WTC11 (cell line): ENCODE results near the gene MYLK3. TPM values are rescaled to one million over a fixed set of nuclear protein-coding genes. Genes with fewer than 3 reads are reported as not detected.
A peak's percentile ranks its signal among the peaks of the same experiment; 100 is the strongest.

Source experiments
- ATAC-seq: fragments of 200-7000 bp; cut with Tn5 transposase; 2 replicates; pipeline ENCODE4 v1.10.0; 2021; ENCODE audit warnings: mild to moderate bottlenecking, moderate library complexity
- CTCF ChIA-PET: fragments of 300-600 bp; sonication (Branson Sonifier 250); formaldehyde crosslinking; loops from one replicate; lab custom pipeline; 2021; ENCODE audit warnings: antibody characterized with exemption; lab: Charles Lee
- POLR2A ChIA-PET: fragments of 350-600 bp; sonication (Branson Sonifier 250); formaldehyde crosslinking; loops from one replicate; lab custom pipeline; 2021; ENCODE audit warnings: antibody characterized with exemption; lab: Charles Lee
- DNase-seq: peaks from one replicate; pipeline ENCODE4 v3.0.0; 2021; ENCODE audit warnings: low spot score
- H3K27ac Mint-ChIP-seq: 2 replicates; pipeline ENCODE4 v1.8.0; 2021; ENCODE audit warnings: mixed read lengths
- H3K27me3 Mint-ChIP-seq: 2 replicates; pipeline ENCODE4 v1.8.0; 2021; ENCODE audit warnings: low read depth, mild to moderate bottlenecking, moderate library complexity, mixed read lengths
- H3K36me3 Mint-ChIP-seq: 2 replicates; pipeline ENCODE4 v1.8.0; 2021; ENCODE audit warnings: mixed read lengths
- H3K4me1 Mint-ChIP-seq: 2 replicates; pipeline ENCODE4 v1.8.0; 2022; ENCODE audit warnings: mixed read lengths
- H3K4me3 Mint-ChIP-seq: 2 replicates; pipeline ENCODE4 v1.8.0; 2021; ENCODE audit warnings: mild to moderate bottlenecking, moderate library complexity, mixed read lengths
- H3K9me3 Mint-ChIP-seq: 2 replicates; pipeline ENCODE4 v1.8.0; 2021; ENCODE audit warnings: mixed read lengths
- ATF1 ChIP-seq: sonication (generic); formaldehyde crosslinking; IDR thresholded peaks from 2 replicates; pipeline ENCODE4 v1.8.1; 2023; ENCODE audit warnings: mild to moderate bottlenecking, moderate library complexity, missing genetic modification reagents
- CREB1 ChIP-seq: sonication (generic); formaldehyde crosslinking; IDR thresholded peaks from 2 replicates; pipeline ENCODE4 v1.8.0; 2023; ENCODE audit warnings: mild to moderate bottlenecking, missing genetic modification reagents
- EMX1 ChIP-seq: fragments of 250-450 bp; sonication (Bioruptor Pico); IDR thresholded peaks from 2 replicates; pipeline ENCODE4 v1.8.0; 2021; ENCODE audit warnings: mild to moderate bottlenecking
- FOXK1 ChIP-seq: sonication (generic); formaldehyde crosslinking; IDR thresholded peaks from 2 replicates; pipeline ENCODE4 v1.8.0; 2022; ENCODE audit warnings: mild to moderate bottlenecking, moderate library complexity, missing genetic modification reagents
- GRHL2 ChIP-seq: fragments of 250-450 bp; sonication (Bioruptor Pico); IDR thresholded peaks from 2 replicates; pipeline ENCODE4 v1.8.0; 2022; ENCODE audit warnings: mild to moderate bottlenecking, moderate library complexity; ENCODE audit not compliant: insufficient replicate concordance, severe bottlenecking
- IRF1 ChIP-seq: sonication (generic); formaldehyde crosslinking; IDR thresholded peaks from 2 replicates; pipeline ENCODE4 v1.8.0; 2023; ENCODE audit warnings: missing genetic modification reagents
- JAZF1 ChIP-seq: fragments of 250-450 bp; sonication (Bioruptor Pico); IDR thresholded peaks from 2 replicates; pipeline ENCODE4 v1.9.0; 2021; ENCODE audit warnings: moderate library complexity, mild to moderate bottlenecking, inconsistent platforms
- MYBL2 ChIP-seq: sonication (generic); formaldehyde crosslinking; IDR thresholded peaks from 2 replicates; pipeline ENCODE4 v1.8.1; 2023; ENCODE audit warnings: mild to moderate bottlenecking, moderate library complexity, missing genetic modification reagents
- NFATC4 ChIP-seq: fragments of 250-450 bp; sonication (Bioruptor Pico); IDR thresholded peaks from 2 replicates; pipeline ENCODE4 v1.9.0; 2021; ENCODE audit warnings: mild to moderate bottlenecking
- NR2C2 ChIP-seq: sonication (generic); formaldehyde crosslinking; IDR thresholded peaks from 2 replicates; pipeline ENCODE4 v1.8.0; 2022; ENCODE audit warnings: mild to moderate bottlenecking, missing genetic modification reagents
- NR3C1 ChIP-seq: sonication (generic); formaldehyde crosslinking; conservative IDR thresholded peaks from 2 replicates; pipeline ENCODE4 v1.8.1; 2023; ENCODE audit warnings: low read depth, mild to moderate bottlenecking, missing genetic modification reagents
- RORB ChIP-seq: fragments of 250-450 bp; sonication (Bioruptor Pico); IDR thresholded peaks from 2 replicates; pipeline ENCODE4 v1.9.0; 2021; ENCODE audit warnings: mild to moderate bottlenecking
- TEAD4 ChIP-seq: sonication (generic); formaldehyde crosslinking; IDR thresholded peaks from 2 replicates; pipeline ENCODE4 v1.8.0; 2022; ENCODE audit warnings: mild to moderate bottlenecking, missing genetic modification reagents
- total RNA-seq: library from RNA; stranded (reverse); gene quantifications from 3 replicates; pipeline ENCODE4 v1.2.3, GENCODE V29; 2021
- TF ChIP-seq, protein P1 (sequence below): fragments of 250-450 bp; sonication (Bioruptor Pico); conservative IDR thresholded peaks from 2 replicates; pipeline ENCODE4 v1.9.0; 2021; ENCODE audit warnings: mild to moderate bottlenecking
- TF ChIP-seq, protein P2 (sequence below): sonication (generic); formaldehyde crosslinking; IDR thresholded peaks from 2 replicates; pipeline ENCODE4 v1.8.0; 2022; ENCODE audit warnings: mild to moderate bottlenecking, missing genetic modification reagents
- TF ChIP-seq, protein P3 (sequence below): sonication (generic); formaldehyde crosslinking; IDR thresholded peaks from 2 replicates; pipeline ENCODE4 v1.8.1; 2022; ENCODE audit warnings: missing genetic modification reagents, borderline replicate concordance
- TF ChIP-seq, protein P4 (sequence below): fragments of 250-450 bp; sonication (Bioruptor Pico); IDR thresholded peaks from 2 replicates; pipeline ENCODE4 v1.9.0; 2021; ENCODE audit warnings: mild to moderate bottlenecking, borderline replicate concordance
- TF ChIP-seq, protein P5 (sequence below): fragments of 250-450 bp; sonication (Bioruptor Pico); IDR thresholded peaks from 2 replicates; pipeline ENCODE4 v1.9.0; 2021; ENCODE audit warnings: mild to moderate bottlenecking

MYLK3 gene
- total RNA-seq, 1 experiment from 2014 or later: 0.79 TPM

- ATAC-seq (no peak), DNase-seq (no peak)
- Mint-ChIP-seq H3K27ac (no peak overlapping the region), H3K4me1 (peaks cover 31% of the 10 kb centered on the region), H3K27me3 (no peaks in the 10 kb centered on the region), H3K36me3 (no peaks in the 10 kb centered on the region), H3K9me3 (no peaks in the 10 kb centered on the region), H3K4me3 (no peak overlapping the region)
- ChIA-PET POLR2A (no interaction called here), CTCF (no interaction called here)
- TF ChIP-seq, protein P1, sequence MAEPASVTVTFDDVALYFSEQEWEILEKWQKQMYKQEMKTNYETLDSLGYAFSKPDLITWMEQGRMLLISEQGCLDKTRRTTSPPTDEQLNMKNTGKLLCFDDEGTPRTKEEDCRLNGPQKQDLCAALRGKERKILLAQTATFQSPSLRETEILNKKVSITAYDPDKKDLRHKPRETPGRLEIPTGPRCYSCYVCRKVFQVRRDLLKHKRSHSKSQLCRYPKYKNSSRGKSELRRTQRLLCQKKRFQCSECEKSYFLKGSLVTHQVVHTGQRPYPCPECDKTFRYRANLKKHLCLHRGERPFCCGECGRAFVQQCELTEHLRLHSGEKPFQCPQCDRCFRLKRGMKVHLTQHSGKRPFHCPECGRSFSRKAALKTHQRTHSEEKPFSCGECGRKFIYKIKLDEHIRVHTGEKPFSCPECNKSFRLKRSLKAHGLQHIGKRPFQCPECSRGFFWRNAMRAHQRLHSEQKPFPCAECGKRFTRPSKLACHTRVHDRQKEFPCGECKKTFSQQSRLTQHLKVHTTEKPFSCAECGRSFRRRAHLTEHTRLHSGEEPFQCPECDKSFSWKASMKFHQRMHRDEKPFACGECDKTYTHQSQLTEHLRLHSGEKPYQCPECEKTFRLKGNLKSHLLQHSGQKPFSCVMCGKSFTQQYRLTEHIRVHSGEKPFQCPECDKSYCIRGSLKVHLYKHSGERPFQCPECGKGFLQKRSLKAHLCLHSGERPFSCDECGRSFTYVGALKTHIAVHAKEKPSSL: no peak
- TF ChIP-seq, protein P2, sequence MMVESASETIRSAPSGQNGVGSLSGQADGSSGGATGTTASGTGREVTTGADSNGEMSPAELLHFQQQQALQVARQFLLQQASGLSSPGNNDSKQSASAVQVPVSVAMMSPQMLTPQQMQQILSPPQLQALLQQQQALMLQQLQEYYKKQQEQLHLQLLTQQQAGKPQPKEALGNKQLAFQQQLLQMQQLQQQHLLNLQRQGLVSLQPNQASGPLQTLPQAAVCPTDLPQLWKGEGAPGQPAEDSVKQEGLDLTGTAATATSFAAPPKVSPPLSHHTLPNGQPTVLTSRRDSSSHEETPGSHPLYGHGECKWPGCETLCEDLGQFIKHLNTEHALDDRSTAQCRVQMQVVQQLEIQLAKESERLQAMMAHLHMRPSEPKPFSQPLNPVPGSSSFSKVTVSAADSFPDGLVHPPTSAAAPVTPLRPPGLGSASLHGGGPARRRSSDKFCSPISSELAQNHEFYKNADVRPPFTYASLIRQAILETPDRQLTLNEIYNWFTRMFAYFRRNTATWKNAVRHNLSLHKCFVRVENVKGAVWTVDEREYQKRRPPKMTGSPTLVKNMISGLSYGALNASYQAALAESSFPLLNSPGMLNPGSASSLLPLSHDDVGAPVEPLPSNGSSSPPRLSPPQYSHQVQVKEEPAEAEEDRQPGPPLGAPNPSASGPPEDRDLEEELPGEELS (CRISPR knock-in tag): no peak
Observed at GRCh38 chr16:46753015-46753414, 4.9 kb upstream of the MYLK3 start.

GRCh38 chr16:46751381-46751780 is 3.2 kb upstream of the MYLK3 start:
- Mint-ChIP-seq H3K4me1 (peaks cover 23% of the 10 kb centered on the region), H3K4me3 (no peak overlapping the region), H3K9me3 (no peaks in the 10 kb centered on the region), H3K27ac (no peak overlapping the region), H3K27me3 (no peaks in the 10 kb centered on the region), H3K36me3 (no peaks in the 10 kb centered on the region)
- no peak for TF ChIP-seq NR2C2 (CRISPR knock-in tag)
- TF ChIP-seq RORB (CRISPR knock-in tag): no peak
- TF ChIP-seq MYBL2 (CRISPR knock-in tag): no peak
- no peak for TF ChIP-seq TEAD4 (CRISPR knock-in tag)
- TF ChIP-seq IRF1 (CRISPR knock-in tag): no peak
- TF ChIP-seq, protein P3, sequence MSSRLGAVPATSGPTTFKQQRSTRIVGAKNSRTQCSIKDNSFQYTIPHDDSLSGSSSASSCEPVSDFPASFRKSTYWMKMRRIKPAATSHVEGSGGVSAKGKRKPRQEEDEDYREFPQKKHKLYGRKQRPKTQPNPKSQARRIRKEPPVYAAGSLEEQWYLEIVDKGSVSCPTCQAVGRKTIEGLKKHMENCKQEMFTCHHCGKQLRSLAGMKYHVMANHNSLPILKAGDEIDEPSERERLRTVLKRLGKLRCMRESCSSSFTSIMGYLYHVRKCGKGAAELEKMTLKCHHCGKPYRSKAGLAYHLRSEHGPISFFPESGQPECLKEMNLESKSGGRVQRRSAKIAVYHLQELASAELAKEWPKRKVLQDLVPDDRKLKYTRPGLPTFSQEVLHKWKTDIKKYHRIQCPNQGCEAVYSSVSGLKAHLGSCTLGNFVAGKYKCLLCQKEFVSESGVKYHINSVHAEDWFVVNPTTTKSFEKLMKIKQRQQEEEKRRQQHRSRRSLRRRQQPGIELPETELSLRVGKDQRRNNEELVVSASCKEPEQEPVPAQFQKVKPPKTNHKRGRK (CRISPR knock-in tag): no peak
- no peak for TF ChIP-seq JAZF1 (CRISPR knock-in tag)
- TF ChIP-seq NR3C1 (CRISPR knock-in tag): no peak
- TF ChIP-seq GRHL2 (CRISPR knock-in tag): no peak
- POLR2A ChIA-PET: no interaction called here
- CTCF ChIA-PET: no interaction called here
- no peak for ATAC-seq
- no peak for DNase-seq

DNA sequence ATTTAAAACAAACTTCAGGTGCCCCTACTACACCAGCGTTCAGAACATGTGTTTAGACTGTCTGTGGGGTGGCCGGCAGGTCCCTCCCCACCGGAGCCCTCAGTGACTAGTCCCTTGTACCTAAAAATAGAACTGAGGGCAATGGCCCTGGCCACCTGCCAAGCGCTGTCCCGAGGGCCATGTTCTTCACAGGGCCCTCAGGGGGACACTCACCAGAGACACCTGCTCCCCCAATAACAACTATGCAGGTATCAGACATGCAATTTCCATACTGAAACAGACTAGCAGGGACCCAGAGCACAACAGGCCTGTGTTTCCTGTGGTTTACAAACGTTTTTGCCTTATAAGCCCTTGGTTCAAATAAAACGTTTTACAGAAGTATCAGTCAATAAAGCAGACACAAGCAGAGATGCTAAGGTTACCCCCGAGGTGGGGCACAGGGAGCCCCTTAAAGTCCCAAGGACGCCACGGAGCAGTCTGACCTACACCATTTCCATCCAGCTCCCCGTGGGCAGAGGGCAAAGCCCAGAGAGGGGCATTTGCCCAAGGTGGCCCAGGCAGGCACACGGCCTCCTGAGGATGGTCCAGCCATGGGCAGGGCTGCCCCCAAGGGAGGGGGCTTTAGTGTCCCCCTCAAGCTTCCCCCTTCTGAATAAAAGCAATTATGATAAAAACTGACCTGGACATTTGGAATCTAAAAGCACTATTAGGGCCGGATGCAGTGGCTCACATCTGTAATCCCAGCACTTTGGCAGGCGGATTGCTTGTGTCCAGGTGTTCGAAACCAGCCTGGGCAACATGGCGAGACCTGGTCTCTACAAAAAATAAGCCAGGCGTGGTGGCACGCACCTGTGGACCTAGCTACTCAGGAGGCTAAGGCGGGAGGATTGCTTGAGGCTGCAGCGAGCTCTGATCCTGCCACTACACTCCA is 896 bp upstream of the MYLK3 start:
- DNase-seq (no peak), ATAC-seq (no peak)
- H3K27ac Mint-ChIP-seq: peak overlapping the region; percentile 82; the same call in 1 of the 2 replicates
- ChIA-PET POLR2A (interaction anchor here (1.2 kb wide), 1 partner anchor 17 kb away, joined by 3 read pairs; no protein-coding TSS in a partner anchor), CTCF (no interaction called here)
- no peak overlapping the region for H3K4me3 Mint-ChIP-seq
- no peaks in the 10 kb centered on the region for H3K9me3 Mint-ChIP-seq
- peaks cover 23% of the 10 kb centered on the region for H3K4me1 Mint-ChIP-seq
- no peaks in the 10 kb centered on the region for H3K27me3 Mint-ChIP-seq
- no peaks in the 10 kb centered on the region for H3K36me3 Mint-ChIP-seq
- TF ChIP-seq, protein P4, sequence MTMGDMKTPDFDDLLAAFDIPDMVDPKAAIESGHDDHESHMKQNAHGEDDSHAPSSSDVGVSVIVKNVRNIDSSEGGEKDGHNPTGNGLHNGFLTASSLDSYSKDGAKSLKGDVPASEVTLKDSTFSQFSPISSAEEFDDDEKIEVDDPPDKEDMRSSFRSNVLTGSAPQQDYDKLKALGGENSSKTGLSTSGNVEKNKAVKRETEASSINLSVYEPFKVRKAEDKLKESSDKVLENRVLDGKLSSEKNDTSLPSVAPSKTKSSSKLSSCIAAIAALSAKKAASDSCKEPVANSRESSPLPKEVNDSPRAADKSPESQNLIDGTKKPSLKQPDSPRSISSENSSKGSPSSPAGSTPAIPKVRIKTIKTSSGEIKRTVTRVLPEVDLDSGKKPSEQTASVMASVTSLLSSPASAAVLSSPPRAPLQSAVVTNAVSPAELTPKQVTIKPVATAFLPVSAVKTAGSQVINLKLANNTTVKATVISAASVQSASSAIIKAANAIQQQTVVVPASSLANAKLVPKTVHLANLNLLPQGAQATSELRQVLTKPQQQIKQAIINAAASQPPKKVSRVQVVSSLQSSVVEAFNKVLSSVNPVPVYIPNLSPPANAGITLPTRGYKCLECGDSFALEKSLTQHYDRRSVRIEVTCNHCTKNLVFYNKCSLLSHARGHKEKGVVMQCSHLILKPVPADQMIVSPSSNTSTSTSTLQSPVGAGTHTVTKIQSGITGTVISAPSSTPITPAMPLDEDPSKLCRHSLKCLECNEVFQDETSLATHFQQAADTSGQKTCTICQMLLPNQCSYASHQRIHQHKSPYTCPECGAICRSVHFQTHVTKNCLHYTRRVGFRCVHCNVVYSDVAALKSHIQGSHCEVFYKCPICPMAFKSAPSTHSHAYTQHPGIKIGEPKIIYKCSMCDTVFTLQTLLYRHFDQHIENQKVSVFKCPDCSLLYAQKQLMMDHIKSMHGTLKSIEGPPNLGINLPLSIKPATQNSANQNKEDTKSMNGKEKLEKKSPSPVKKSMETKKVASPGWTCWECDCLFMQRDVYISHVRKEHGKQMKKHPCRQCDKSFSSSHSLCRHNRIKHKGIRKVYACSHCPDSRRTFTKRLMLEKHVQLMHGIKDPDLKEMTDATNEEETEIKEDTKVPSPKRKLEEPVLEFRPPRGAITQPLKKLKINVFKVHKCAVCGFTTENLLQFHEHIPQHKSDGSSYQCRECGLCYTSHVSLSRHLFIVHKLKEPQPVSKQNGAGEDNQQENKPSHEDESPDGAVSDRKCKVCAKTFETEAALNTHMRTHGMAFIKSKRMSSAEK (CRISPR knock-in tag): no peak
- TF ChIP-seq NFATC4 (CRISPR knock-in tag) (no peak), EMX1 (CRISPR knock-in tag) (no peak), IRF1 (CRISPR knock-in tag) (no peak), CREB1 (CRISPR knock-in tag) (no peak), FOXK1 (CRISPR knock-in tag) (no peak), ATF1 (no peak)
- TF ChIP-seq, protein P5, sequence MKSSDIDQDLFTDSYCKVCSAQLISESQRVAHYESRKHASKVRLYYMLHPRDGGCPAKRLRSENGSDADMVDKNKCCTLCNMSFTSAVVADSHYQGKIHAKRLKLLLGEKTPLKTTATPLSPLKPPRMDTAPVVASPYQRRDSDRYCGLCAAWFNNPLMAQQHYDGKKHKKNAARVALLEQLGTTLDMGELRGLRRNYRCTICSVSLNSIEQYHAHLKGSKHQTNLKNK (CRISPR knock-in tag): no peak
